Esophagus squamous epithelium (tissue), 4 donors: ENCODE results near the gene NPAS2.

Source experiments
- CTCF ChIP-seq, 6 experiments: fragments of 450-650 bp in 4 of 6; fragments of 200-600 bp in 2 of 6; sonication (generic) in 2 of 6; IDR thresholded peaks; one replicate each; pipeline ENCODE4 v1.5.1; 2016 to 2019; ENCODE audit warnings: antibody characterized with exemption in 6 of 6, mild to moderate bottlenecking in 4 of 6, moderate library complexity in 4 of 6
- POLR2A ChIP-seq, 4 donors: fragments of 450-650 bp; IDR thresholded peaks; one replicate each; pipeline ENCODE4 v1.6.1; 2017; ENCODE audit warnings: antibody characterized with exemption in 4 of 4, mild to moderate bottlenecking in 4 of 4, moderate library complexity in 3 of 4

- no peak for TF ChIP-seq CTCF (IDR thresholded peaks at IDR 0.05)
- TF ChIP-seq POLR2A (IDR thresholded peaks at IDR 0.05), result no peak
Measured at GRCh38 chr2:100880036-100880435, 60.1 kb downstream of the NPAS2 start.
